ENCODE measurements around the gene OR2L5.

DNA sequence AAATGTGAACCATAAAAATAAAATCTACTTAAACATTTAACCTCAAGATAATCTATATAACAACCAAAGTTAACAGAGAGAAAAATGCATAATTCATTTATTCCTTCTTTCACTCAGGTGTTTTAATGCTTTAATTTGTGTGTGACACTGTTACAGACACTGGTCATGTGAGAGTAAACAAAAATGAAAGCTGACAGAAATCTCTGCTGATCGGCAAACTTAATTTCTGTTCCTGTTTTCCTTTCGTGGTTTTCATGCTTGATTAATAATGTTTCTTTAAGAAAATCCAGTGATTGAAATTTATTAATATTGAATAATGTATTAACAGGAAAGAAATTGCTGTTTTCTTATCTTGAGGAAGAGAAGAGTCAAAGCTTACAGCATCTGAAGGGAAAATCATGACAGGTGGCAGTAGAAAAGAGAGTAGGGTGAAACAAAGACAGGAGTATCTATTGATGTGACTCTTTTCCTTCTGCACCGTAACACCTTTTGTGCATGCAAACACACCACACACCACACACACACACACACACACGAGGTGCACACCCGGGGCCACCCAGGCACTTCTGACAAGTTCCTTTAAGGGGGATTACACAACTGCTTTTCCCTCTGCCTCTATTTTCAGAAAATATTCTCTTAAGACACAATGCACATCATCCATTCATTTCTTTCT lies 46.8 kb upstream of the OR2L5 start:
- TF ChIP-seq EP300 (IDR thresholded peaks at IDR 0.05) (no peak), POLR2A (IDR thresholded peaks at IDR 0.05) (no peak)
- TF ChIP-seq, protein P1, sequence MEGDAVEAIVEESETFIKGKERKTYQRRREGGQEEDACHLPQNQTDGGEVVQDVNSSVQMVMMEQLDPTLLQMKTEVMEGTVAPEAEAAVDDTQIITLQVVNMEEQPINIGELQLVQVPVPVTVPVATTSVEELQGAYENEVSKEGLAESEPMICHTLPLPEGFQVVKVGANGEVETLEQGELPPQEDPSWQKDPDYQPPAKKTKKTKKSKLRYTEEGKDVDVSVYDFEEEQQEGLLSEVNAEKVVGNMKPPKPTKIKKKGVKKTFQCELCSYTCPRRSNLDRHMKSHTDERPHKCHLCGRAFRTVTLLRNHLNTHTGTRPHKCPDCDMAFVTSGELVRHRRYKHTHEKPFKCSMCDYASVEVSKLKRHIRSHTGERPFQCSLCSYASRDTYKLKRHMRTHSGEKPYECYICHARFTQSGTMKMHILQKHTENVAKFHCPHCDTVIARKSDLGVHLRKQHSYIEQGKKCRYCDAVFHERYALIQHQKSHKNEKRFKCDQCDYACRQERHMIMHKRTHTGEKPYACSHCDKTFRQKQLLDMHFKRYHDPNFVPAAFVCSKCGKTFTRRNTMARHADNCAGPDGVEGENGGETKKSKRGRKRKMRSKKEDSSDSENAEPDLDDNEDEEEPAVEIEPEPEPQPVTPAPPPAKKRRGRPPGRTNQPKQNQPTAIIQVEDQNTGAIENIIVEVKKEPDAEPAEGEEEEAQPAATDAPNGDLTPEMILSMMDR (IDR thresholded peaks at IDR 0.05): no peak
